Stimulated activated naive B cell treated with anti-CD40 and anti-IgM and Interleukin-4, amounts not matched to agents 10 μg/mL and 1 μg/mL and 100 μg/mL, for 72 hours (primary cell): Measurements from ENCODE around the gene RUNX3.

Source experiments
- ATAC-seq, 2 donors: fragments of 150-1000 bp; cut with Tn5 transposase; replicated peaks; 2 replicates each; pipeline ENCODE4 v1.10.0; 2021; ENCODE audit warnings: moderate library complexity in 1 of 2
- DNase-seq: peaks from one replicate; pipeline ENCODE4 v3.0.0; 2021
- H3K27ac Mint-ChIP-seq: one replicate; pipeline ENCODE4 v1.8.0; 2022; ENCODE audit warnings: mild to moderate bottlenecking, mixed read lengths
- H3K27me3 Mint-ChIP-seq, 2 donors: one replicate each; pipeline ENCODE4 v1.8.0; 2022; ENCODE audit warnings: mixed read lengths in 2 of 2
- H3K36me3 Mint-ChIP-seq, 2 donors: one replicate each; pipeline ENCODE4 v1.8.0; 2022; ENCODE audit warnings: mixed read lengths in 2 of 2, mild to moderate bottlenecking in 1 of 2
- H3K4me1 Mint-ChIP-seq, 2 donors: one replicate each; pipeline ENCODE4 v1.8.0; 2022; ENCODE audit warnings: mixed read lengths in 2 of 2, mild to moderate bottlenecking in 1 of 2
- H3K4me3 Mint-ChIP-seq, 2 donors: one replicate each; pipeline ENCODE4 v1.8.0; 2022; ENCODE audit warnings: mild to moderate bottlenecking in 2 of 2, mixed read lengths in 2 of 2, moderate library complexity in 1 of 2
- H3K9me3 Mint-ChIP-seq, 2 donors: one replicate each; pipeline ENCODE4 v1.8.0; 2022; ENCODE audit warnings: mixed read lengths in 2 of 2, mild to moderate bottlenecking in 1 of 2

Gene RUNX3

GRCh38 chr1:24884751-24885150, 45.3 kb downstream of the RUNX3 start:
- Mint-ChIP-seq H3K27me3 (peaks cover 12 to 30% of the 10 kb centered on the region in 2 donors), H3K9me3 (peaks cover 14% of the 10 kb centered on the region in 2 donors), H3K36me3 (peaks cover 13 to 25% of the 10 kb centered on the region in 2 donors), H3K27ac (no peak overlapping the region), H3K4me3 (no peak overlapping the region), H3K4me1 (no peaks in the 10 kb centered on the region)
- no peak for DNase-seq
- no peak for ATAC-seq

- Mint-ChIP-seq H3K27ac (no peak overlapping the region), H3K9me3 (peaks cover 14% of the 10 kb centered on the region in 2 donors), H3K4me1 (peaks cover 0 to 4% of the 10 kb centered on the region in 2 donors), H3K27me3 (peaks cover 10 to 23% of the 10 kb centered on the region in 2 donors), H3K4me3 (no peak overlapping the region), H3K36me3 (peaks cover 5 to 11% of the 10 kb centered on the region in 2 donors)
- no peak for DNase-seq
- no peak for ATAC-seq
Observed at GRCh38 chr1:24881034-24881433, 49.0 kb downstream of the RUNX3 start.

- peaks cover 6 to 9% of the 10 kb centered on the region in 2 donors for H3K9me3 Mint-ChIP-seq
- H3K27me3 Mint-ChIP-seq, result peaks cover under 1 to 11% of the 10 kb centered on the region in 2 donors
- no peak for ATAC-seq
- no peak for DNase-seq
- no peak overlapping the region for H3K27ac Mint-ChIP-seq
- peaks cover 0 to 4% of the 10 kb centered on the region in 2 donors for H3K4me1 Mint-ChIP-seq
- H3K4me3 Mint-ChIP-seq, result no peak overlapping the region
- peaks cover 0 to under 1% of the 10 kb centered on the region in 2 donors for H3K36me3 Mint-ChIP-seq
Observed at GRCh38 chr1:24878775-24879742, 51.0 kb downstream of the RUNX3 start.

GRCh38 chr1:24878045-24878444, 52.0 kb downstream of the RUNX3 start:
- Mint-ChIP-seq H3K4me3 (no peak overlapping the region), H3K36me3 (no peaks in the 10 kb centered on the region), H3K4me1 (peaks cover 0 to 4% of the 10 kb centered on the region in 2 donors), H3K27ac (no peak overlapping the region), H3K9me3 (peaks cover 1 to 4% of the 10 kb centered on the region in 2 donors), H3K27me3 (peaks cover 0 to 11% of the 10 kb centered on the region in 2 donors)
- ATAC-seq (no peak), DNase-seq (no peak)

- DNase-seq (no peak), ATAC-seq (no peak)
- H3K4me1 Mint-ChIP-seq, result peaks cover 10 to 23% of the 10 kb centered on the region in 2 donors
- no peak overlapping the region for H3K4me3 Mint-ChIP-seq
- no peaks in the 10 kb centered on the region for H3K9me3 Mint-ChIP-seq
- peaks cover 15 to 23% of the 10 kb centered on the region in 2 donors for H3K27me3 Mint-ChIP-seq
- no peak overlapping the region for H3K27ac Mint-ChIP-seq
- no peaks in the 10 kb centered on the region for H3K36me3 Mint-ChIP-seq
Observed at GRCh38 chr1:24875991-24876506, 54.0 kb downstream of the RUNX3 start.

- H3K27me3 Mint-ChIP-seq, result peaks cover 16 to 30% of the 10 kb centered on the region in 2 donors
- no peak for ATAC-seq
- H3K36me3 Mint-ChIP-seq, result no peaks in the 10 kb centered on the region
- H3K9me3 Mint-ChIP-seq, result no peaks in the 10 kb centered on the region
- no peak for DNase-seq
- H3K27ac Mint-ChIP-seq, result no peak overlapping the region
- H3K4me1 Mint-ChIP-seq, result peaks cover 16 to 30% of the 10 kb centered on the region in 2 donors
- no peak overlapping the region for H3K4me3 Mint-ChIP-seq
Observed at GRCh38 chr1:24875257-24875656, 54.8 kb downstream of the RUNX3 start.

GRCh38 chr1:24874611-24875234, 55.4 kb downstream of the RUNX3 start:
- DNase-seq, result no peak
- Mint-ChIP-seq H3K4me1 (peaks cover 16 to 36% of the 10 kb centered on the region in 2 donors), H3K27me3 (peaks cover 16 to 30% of the 10 kb centered on the region in 2 donors), H3K4me3 (no peak overlapping the region), H3K27ac (no peak overlapping the region), H3K9me3 (no peaks in the 10 kb centered on the region), H3K36me3 (no peaks in the 10 kb centered on the region)
- ATAC-seq, result no peak

- Mint-ChIP-seq H3K27me3 (peaks cover 16 to 30% of the 10 kb centered on the region in 2 donors), H3K4me1 (peaks cover 16 to 37% of the 10 kb centered on the region in 2 donors), H3K9me3 (no peaks in the 10 kb centered on the region), H3K4me3 (no peak overlapping the region), H3K36me3 (no peaks in the 10 kb centered on the region), H3K27ac (no peak overlapping the region)
- DNase-seq, result no peak
- ATAC-seq, result no peak
Observed at GRCh38 chr1:24874056-24874455, 56.0 kb downstream of the RUNX3 start.

GRCh38 chr1:24873148-24873547, 56.9 kb downstream of the RUNX3 start:
- ATAC-seq, result no peak
- H3K36me3 Mint-ChIP-seq, result no peaks in the 10 kb centered on the region
- no peaks in the 10 kb centered on the region for H3K9me3 Mint-ChIP-seq
- DNase-seq, result no peak
- no peak overlapping the region for H3K4me3 Mint-ChIP-seq
- peaks cover 16 to 36% of the 10 kb centered on the region in 2 donors for H3K4me1 Mint-ChIP-seq
- no peak overlapping the region for H3K27ac Mint-ChIP-seq
- H3K27me3 Mint-ChIP-seq, result peaks cover 17 to 23% of the 10 kb centered on the region in 2 donors

GRCh38 chr1:24872061-24872850, 57.8 kb downstream of the RUNX3 start:
- Mint-ChIP-seq H3K4me3 (no peak overlapping the region), H3K4me1 (peaks cover 18 to 33% of the 10 kb centered on the region in 2 donors), H3K27me3 (peaks cover 22 to 27% of the 10 kb centered on the region in 2 donors), H3K36me3 (no peaks in the 10 kb centered on the region), H3K27ac (no peak overlapping the region), H3K9me3 (no peaks in the 10 kb centered on the region)
- DNase-seq (no peak), ATAC-seq (peak; percentile 40 to 48)

GRCh38 chr1:24871306-24871901, 58.7 kb downstream of the RUNX3 start:
- Mint-ChIP-seq H3K27me3 (peaks cover 26 to 31% of the 10 kb centered on the region in 2 donors), H3K27ac (no peak overlapping the region), H3K4me3 (peak overlapping the region in 1 of 2 donors; percentile 27), H3K36me3 (no peaks in the 10 kb centered on the region), H3K4me1 (peaks cover 18 to 33% of the 10 kb centered on the region in 2 donors), H3K9me3 (no peaks in the 10 kb centered on the region)
- DNase-seq (no peak), ATAC-seq (no peak)

- peak overlapping the region in 1 of 2 donors; percentile 56 for H3K4me3 Mint-ChIP-seq
- peak; percentile 53 to 56 for ATAC-seq
- no peaks in the 10 kb centered on the region for H3K36me3 Mint-ChIP-seq
- peak overlapping the region; percentile 69 for H3K27ac Mint-ChIP-seq
- H3K4me1 Mint-ChIP-seq, result peaks cover 18 to 33% of the 10 kb centered on the region in 2 donors
- H3K27me3 Mint-ChIP-seq, result peaks cover 26 to 31% of the 10 kb centered on the region in 2 donors
- H3K9me3 Mint-ChIP-seq, result no peaks in the 10 kb centered on the region
- DNase-seq, result no peak
Observed at GRCh38 chr1:24870551-24871195, 59.4 kb downstream of the RUNX3 start.
